ENCODE results near the gene HIPK4.

DNA sequence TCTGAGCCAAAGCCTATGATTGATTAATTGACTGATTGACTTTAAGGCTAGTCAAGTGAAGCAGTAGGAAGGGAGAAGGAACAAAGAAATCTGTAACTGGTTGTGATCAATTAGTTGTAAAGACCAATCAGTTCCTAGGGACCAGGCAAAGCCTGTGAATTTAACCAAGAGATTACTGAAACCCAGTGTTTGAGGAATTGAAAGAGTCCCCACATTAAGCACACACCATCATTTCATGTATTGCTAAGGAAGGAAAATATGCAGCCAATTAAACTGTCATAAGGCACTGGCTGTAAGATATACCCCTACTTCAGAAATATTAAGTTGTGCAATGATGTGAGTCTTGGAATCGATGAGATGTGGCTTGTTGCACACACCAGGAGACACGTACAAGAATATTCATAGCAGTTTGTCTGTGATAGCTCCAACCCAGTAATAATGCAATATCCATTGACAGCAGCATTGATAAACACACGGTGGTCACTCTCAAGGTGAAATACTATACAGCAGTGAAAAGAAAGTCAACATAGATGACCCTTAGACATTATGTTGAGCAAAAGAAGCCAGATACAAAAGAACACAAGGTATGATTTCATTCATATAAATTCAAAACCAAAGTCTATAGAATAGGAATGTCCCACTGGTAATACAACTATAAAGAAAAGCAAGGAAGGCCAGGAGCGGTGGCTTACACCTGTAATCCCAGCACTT is 50.8 kb downstream of the HIPK4 start:
- TF ChIP-seq, protein P1, sequence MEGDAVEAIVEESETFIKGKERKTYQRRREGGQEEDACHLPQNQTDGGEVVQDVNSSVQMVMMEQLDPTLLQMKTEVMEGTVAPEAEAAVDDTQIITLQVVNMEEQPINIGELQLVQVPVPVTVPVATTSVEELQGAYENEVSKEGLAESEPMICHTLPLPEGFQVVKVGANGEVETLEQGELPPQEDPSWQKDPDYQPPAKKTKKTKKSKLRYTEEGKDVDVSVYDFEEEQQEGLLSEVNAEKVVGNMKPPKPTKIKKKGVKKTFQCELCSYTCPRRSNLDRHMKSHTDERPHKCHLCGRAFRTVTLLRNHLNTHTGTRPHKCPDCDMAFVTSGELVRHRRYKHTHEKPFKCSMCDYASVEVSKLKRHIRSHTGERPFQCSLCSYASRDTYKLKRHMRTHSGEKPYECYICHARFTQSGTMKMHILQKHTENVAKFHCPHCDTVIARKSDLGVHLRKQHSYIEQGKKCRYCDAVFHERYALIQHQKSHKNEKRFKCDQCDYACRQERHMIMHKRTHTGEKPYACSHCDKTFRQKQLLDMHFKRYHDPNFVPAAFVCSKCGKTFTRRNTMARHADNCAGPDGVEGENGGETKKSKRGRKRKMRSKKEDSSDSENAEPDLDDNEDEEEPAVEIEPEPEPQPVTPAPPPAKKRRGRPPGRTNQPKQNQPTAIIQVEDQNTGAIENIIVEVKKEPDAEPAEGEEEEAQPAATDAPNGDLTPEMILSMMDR (IDR thresholded peaks at IDR 0.05 in 2 of 3, conservative IDR thresholded peaks at IDR 0.05 in 1 of 3; ENCODE audit: borderline replicate concordance in 1 of 3, insufficient read depth in 1 of 3, low read depth in 2 of 3, low read length in 2 of 3) = no peak
- TF ChIP-seq CEBPB (IDR thresholded peaks at IDR 0.05; ENCODE audit: low read depth) = no peak
- TF ChIP-seq POLR2A (IDR thresholded peaks at IDR 0.05; ENCODE audit: borderline replicate concordance, extremely low read depth, insufficient read depth, insufficient read length) = no peak
- no peak for TF ChIP-seq CBX3 (IDR thresholded peaks at IDR 0.05; ENCODE audit: low read depth)
- no peak for TF ChIP-seq POLR2AphosphoS5 (IDR thresholded peaks at IDR 0.05; ENCODE audit: low read depth, low read length)

All from HCT116 (cell line).